Measurements from ENCODE around the gene HPS5.

HPS5 gene

GRCh38 chr11:18366286-18366685 is 44.3 kb upstream of the HPS5 start:
- no peak overlapping the region for H3K4me3 ChIP-seq (ENCODE audit: low read depth, low read length)
- no peak for TF ChIP-seq MYC (IDR thresholded peaks at IDR 0.05; ENCODE audit: low read depth, low read length)
- no peak for TF ChIP-seq CTCF (IDR thresholded peaks at IDR 0.05; ENCODE audit: low read depth, low read length)
- no peak for TF ChIP-seq POLR2A (IDR thresholded peaks at IDR 0.05; ENCODE audit: extremely low read depth, insufficient read length)
- no peak for TF ChIP-seq MAX (IDR thresholded peaks at IDR 0.05; ENCODE audit: low read depth, low read length)
- no peak for DNase-seq (ENCODE audit: low read depth)

GRCh38 chr11:18365741-18366140 is 43.8 kb upstream of the HPS5 start:
- TF ChIP-seq POLR2A (IDR thresholded peaks at IDR 0.05; ENCODE audit: extremely low read depth, insufficient read length) (no peak), MYC (IDR thresholded peaks at IDR 0.05; ENCODE audit: low read depth, low read length) (no peak), MAX (IDR thresholded peaks at IDR 0.05; ENCODE audit: low read depth, low read length) (no peak), CTCF (IDR thresholded peaks at IDR 0.05; ENCODE audit: low read depth, low read length) (no peak)
- no peak for DNase-seq (ENCODE audit: low read depth)
- H3K4me3 ChIP-seq (ENCODE audit: low read depth, low read length), result no peak overlapping the region

- no peak overlapping the region for H3K4me3 ChIP-seq (ENCODE audit: low read depth, low read length)
- TF ChIP-seq MYC (IDR thresholded peaks at IDR 0.05; ENCODE audit: low read depth, low read length), result no peak
- TF ChIP-seq CTCF (IDR thresholded peaks at IDR 0.05; ENCODE audit: low read depth, low read length), result no peak
- no peak for TF ChIP-seq MAX (IDR thresholded peaks at IDR 0.05; ENCODE audit: low read depth, low read length)
- TF ChIP-seq POLR2A (IDR thresholded peaks at IDR 0.05; ENCODE audit: extremely low read depth, insufficient read length), result no peak
- DNase-seq (ENCODE audit: low read depth), result no peak
Observed at GRCh38 chr11:18364495-18365073, 42.6 kb upstream of the HPS5 start.

- no peak overlapping the region for H3K4me3 ChIP-seq (ENCODE audit: low read depth, low read length)
- DNase-seq (ENCODE audit: low read depth), result no peak
- no peak for TF ChIP-seq MYC (IDR thresholded peaks at IDR 0.05; ENCODE audit: low read depth, low read length)
- no peak for TF ChIP-seq CTCF (IDR thresholded peaks at IDR 0.05; ENCODE audit: low read depth, low read length)
- no peak for TF ChIP-seq MAX (IDR thresholded peaks at IDR 0.05; ENCODE audit: low read depth, low read length)
- TF ChIP-seq POLR2A (IDR thresholded peaks at IDR 0.05; ENCODE audit: extremely low read depth, insufficient read length), result no peak
Observed at GRCh38 chr11:18361154-18361553, 39.2 kb upstream of the HPS5 start.

GRCh38 chr11:18358646-18359045 is 36.7 kb upstream of the HPS5 start:
- H3K4me3 ChIP-seq (ENCODE audit: low read depth, low read length), result no peak overlapping the region
- TF ChIP-seq MYC (IDR thresholded peaks at IDR 0.05; ENCODE audit: low read depth, low read length) (no peak), CTCF (IDR thresholded peaks at IDR 0.05; ENCODE audit: low read depth, low read length) (no peak), MAX (IDR thresholded peaks at IDR 0.05; ENCODE audit: low read depth, low read length) (no peak), POLR2A (IDR thresholded peaks at IDR 0.05; ENCODE audit: extremely low read depth, insufficient read length) (no peak)
- no peak for DNase-seq (ENCODE audit: low read depth)
